TTC549 (cell line): ENCODE measurements around the gene PTGS1.

Experiments used
- FAIRE-seq: peaks from 2 replicates; lab custom pipeline; 2012; peaks lifted over from hg19 to GRCh38; lab: Jason Lieb, UNC

PTGS1 gene

GRCh38 chr9:122374885-122375420 lies 4.1 kb downstream of the PTGS1 start:
- no peak for FAIRE-seq

DNA sequence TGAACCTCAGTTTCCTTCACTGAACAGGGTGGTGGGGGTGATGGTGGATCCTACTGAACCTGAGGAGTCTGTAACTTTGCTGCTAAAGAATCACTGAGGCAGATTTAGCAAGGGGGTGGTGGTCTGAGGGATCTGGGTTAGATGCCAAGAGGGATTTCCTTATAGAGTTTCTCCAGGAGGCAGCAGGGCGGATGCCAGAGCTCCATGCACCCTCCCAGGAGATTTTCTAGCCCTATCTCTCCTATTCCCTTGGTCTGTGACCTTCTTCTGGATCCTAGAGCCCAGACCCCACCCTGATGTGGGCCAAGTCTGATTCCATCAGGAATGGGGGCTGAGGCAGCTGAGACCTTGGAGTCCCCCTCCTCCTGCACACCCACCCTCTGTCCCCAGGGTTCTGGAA lies 6.0 kb downstream of the PTGS1 start:
- no peak for FAIRE-seq

DNA sequence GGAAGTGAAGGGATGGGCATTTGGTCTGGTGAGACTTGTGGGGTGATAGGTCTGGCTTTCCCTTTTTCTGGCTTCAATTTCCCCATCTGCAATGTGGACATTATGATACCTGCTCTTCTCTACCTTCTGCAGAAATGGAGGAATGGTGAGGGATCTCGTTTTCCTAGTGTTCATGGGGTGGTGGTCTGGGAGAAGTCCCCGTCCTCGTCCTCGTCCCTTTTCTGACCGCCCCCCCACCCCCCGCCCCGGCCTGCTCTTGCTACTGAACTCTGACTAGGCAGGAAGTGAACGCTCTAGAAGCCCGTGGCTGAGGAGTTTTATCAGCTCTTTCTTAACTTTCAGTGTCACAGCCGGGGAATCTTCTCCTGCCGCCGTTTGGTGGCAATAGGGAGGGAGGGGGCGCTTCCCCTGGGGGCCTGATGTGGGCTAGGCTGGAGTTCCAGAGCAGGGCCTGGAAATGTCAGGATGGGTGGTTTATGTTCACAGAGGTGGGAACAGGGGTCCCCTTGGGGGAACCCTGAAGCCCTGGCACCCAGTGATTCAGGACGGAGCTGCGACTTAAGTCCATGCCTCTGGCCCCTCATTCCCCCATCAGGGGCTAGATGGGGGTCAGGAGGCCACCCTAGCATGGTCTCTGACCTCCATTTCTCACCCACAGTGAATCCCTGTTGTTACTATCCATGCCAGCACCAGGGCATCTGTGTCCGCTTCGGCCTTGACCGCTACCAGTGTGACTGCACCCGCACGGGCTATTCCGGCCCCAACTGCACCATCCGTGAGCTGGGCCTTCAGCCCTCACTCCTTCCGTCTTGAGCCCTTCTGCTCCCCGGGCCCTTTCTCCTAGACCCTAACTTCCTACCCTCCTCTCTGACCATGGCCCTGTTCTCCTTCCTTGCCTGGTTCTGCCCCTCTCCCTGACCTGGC lies 6.7 kb downstream of the PTGS1 start:
- no peak for FAIRE-seq

DNA sequence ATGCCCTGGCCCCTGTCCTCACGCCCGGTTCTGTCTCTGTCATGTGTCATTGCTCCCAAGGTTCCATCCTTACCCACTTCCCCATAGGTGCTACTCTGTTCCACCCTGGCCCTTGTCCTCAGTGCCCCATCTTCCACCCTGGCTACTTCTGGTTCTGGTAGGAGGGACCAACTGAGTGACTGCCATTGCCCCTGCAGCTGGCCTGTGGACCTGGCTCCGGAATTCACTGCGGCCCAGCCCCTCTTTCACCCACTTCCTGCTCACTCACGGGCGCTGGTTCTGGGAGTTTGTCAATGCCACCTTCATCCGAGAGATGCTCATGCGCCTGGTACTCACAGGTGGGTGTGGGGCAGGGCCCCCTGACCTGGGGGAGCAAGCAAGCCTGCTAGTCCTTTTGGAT lies 7.4 kb downstream of the PTGS1 start:
- no peak for FAIRE-seq

- no peak for FAIRE-seq
These were observed 8.5 kb downstream of the PTGS1 start for GRCh38 chr9:122379340-122379739.

- no peak for FAIRE-seq
These were observed 9.5 kb downstream of the PTGS1 start for GRCh38 chr9:122380293-122380692.

- FAIRE-seq: no peak
These were observed 10.6 kb downstream of the PTGS1 start for GRCh38 chr9:122381206-122381950.

GRCh38 chr9:122382901-122383850 lies 12.4 kb downstream of the PTGS1 start:
- no peak for FAIRE-seq

DNA sequence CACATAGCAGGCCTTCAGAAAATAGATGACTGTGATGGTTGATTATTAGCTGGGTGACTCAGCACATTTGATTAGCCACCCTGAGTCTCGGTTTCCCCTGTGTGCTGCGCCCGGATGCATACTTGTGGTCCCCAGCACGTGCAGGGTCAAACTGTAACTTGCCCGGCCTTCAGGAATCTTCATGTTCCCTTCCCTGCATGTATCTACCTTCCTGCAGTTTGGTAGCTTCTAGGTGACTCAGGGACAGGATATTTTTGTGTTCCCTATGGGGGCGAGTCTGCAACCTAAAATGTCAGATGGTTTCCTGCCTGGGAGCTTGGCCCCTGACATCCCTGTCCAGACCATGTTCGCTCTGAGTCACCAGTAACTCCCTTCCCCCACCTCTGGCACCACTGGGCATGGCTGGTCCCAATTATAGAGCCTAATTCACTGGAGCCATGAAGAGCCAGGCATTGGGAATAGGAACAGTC lies 13.2 kb downstream of the PTGS1 start:
- FAIRE-seq: no peak

- FAIRE-seq: no peak
These were observed 15.6 kb downstream of the PTGS1 start for GRCh38 chr9:122386311-122386872.

- FAIRE-seq: no peak
These were observed 16.7 kb downstream of the PTGS1 start for GRCh38 chr9:122387536-122387935.

- FAIRE-seq: no peak
These were observed 18.4 kb downstream of the PTGS1 start for GRCh38 chr9:122389195-122389594.

DNA sequence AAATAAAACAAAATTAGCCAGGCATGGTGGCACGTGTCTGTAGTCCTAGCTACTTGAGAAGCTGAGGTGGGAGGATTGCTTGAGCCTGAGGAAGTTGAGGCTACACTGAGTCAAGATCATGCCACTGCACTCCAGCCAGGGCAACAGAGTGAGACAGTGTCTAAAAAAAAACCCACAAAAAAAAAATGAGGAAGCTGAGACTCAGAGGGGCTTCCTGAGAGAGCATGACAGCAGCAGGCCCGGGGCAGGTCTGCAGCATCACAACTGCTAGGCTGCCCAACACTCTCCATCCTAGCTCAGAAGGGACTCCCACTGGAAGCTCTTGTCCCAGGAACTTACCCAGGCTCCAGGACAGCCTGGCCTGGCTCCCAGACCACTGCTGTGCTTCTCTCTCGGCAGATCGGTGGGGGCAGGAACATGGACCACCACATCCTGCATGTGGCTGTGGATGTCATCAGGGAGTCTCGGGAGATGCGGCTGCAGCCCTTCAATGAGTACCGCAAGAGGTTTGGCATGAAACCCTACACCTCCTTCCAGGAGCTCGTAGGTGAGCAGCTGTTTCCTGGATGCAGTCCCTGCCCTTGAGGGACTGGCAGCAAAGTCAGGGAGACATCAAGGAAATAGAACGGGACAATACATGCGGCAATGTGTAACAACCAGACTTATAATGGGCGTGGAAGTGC lies 19.1 kb downstream of the PTGS1 start:
- no peak for FAIRE-seq

DNA sequence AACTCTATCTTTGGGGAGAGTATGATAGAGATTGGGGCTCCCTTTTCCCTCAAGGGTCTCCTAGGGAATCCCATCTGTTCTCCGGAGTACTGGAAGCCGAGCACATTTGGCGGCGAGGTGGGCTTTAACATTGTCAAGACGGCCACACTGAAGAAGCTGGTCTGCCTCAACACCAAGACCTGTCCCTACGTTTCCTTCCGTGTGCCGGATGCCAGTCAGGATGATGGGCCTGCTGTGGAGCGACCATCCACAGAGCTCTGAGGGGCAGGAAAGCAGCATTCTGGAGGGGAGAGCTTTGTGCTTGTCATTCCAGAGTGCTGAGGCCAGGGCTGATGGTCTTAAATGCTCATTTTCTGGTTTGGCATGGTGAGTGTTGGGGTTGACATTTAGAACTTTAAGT lies 21.5 kb downstream of the PTGS1 start:
- no peak for FAIRE-seq

DNA sequence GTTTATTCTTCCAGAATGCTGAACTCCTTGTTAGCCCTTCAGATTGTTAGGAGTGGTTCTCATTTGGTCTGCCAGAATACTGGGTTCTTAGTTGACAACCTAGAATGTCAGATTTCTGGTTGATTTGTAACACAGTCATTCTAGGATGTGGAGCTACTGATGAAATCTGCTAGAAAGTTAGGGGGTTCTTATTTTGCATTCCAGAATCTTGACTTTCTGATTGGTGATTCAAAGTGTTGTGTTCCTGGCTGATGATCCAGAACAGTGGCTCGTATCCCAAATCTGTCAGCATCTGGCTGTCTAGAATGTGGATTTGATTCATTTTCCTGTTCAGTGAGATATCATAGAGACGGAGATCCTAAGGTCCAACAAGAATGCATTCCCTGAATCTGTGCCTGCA lies 21.9 kb downstream of the PTGS1 start:
- no peak for FAIRE-seq

GRCh38 chr9:122393284-122393983 lies 22.6 kb downstream of the PTGS1 start:
- FAIRE-seq: no peak

DNA sequence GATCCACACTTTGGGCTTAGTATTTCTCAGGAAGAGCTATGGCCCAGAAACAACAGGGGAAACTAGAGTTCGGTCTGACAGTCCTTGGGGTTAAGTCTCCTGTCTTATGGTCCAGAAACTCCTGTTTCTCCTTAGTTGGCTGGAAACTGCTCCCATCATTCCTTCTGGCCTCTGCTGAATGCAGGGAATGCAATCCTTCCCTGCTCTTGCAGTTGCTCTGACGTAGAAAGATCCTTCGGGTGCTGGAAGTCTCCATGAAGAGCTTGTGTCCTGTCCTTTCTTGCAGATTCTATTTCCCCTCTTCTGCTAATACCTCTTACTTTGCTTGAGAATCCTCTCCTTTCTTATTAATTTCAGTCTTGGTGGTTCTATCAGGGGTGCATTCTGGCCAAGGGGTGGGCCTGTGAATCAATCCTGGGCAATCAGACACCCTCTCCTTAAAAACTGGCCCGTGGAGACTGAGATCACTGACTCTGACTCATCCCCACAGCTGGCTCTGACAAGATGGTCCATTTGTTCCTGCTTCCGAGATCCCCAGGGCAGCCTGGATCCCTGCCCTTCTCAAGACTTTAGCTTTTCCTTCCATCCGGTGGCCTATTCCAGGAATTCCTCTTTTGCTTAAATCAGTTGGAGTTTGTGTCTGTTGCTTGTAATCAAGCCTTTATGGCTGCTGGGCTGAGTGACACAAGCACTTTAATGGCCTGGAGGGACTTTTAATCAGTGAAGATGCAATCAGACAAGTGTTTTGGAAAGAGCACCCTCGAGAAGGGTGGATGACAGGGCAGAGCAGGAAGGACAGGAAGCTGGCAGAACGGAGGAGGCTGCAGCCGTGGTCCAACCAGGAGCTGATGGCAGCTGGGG lies 23.7 kb downstream of the PTGS1 start:
- FAIRE-seq: no peak

DNA sequence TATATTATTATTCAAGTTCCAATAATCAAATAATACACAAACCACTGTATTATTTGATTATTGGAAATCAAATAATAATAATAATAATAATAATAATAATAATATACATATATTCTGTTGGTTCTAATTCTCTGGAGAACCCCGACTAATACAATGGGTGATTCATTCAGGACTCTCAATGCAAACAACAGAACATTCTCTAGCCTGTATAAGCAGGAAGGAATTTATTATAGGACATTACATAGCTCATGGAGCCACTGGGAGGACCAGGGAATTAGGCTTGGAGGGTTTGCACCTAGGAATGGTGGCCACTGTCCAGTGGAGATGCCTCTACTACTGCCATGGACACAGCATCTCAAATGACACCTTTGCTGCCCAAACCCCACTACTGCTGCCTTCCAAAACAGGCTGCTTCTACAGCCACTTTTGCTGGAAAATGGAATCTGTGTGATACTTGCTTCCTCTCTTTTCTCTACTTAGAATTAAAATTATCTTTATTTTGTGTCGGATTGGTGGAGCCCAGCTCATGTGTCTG lies 25.9 kb downstream of the PTGS1 start:
- no peak for FAIRE-seq

GRCh38 chr9:122397749-122398148 lies 26.9 kb downstream of the PTGS1 start:
- FAIRE-seq: no peak
